HG02798 (cell line): Measurements from ENCODE around the gene NLGN4X.
A peak's percentile ranks its signal among the peaks of the same experiment; 100 is the strongest.

Experiments used
- ATAC-seq: cut with Tn5 transposase; IDR thresholded peaks from one replicate; pipeline ENCODE4 v1.9.1; 2021; ENCODE audit warnings: mild to moderate bottlenecking; ENCODE audit not compliant: unreplicated experiment, poor library complexity

NLGN4X gene

GRCh38 chrX:6228720-6229119, at the start of gene NLGN4X:
Gene NLGN4X (minus strand): TSS chrX:6228867. CDS start chrX:6151466, 77,401 bp downstream.
- ATAC-seq: no peak

- no peak for ATAC-seq
Measured at GRCh38 chrX:6266041-6266440, 37.4 kb upstream of the NLGN4X start.

DNA sequence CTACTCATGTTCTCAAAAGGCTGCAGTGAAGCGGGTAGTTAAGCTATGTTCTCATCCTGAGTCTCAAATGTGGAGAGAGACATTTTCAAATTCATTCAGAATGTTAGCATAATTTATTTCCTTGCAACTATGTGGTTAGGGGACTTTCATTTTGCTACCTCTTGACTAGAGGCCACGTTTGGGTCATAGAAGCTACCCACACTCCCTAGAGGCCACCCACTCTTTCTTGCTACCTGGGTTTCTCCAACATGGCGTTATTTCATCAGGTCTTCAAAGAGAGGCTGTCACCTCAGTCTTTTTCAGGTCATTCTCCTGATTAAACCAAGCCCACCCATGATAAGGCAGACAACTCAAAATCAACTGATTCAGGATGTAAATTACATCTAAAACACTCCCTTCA, 34.3 kb upstream of the NLGN4X start:
- no peak for ATAC-seq

GRCh38 chrX:6257025-6257424, 28.4 kb upstream of the NLGN4X start:
- ATAC-seq: no peak

DNA sequence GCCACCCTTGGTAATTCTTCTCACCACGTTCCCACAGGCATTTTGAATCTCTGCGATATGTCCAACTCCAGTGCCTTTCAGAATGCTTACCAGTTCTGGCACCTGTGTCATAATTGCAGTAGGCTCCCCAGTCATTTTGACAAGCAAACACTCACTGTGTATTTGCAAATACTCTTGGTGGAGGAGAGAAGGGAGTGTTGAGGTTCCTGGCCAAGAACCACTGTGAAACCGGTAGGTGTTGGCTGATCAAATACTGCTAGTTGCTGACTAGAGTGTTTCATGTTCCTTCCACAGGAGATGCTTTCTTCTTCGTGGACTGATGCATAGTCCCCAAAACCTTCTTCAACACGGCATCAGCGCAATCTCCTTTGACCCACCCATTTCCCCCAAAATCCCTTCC, 16.0 kb upstream of the NLGN4X start:
- no peak for ATAC-seq

- ATAC-seq: no peak
Measured at GRCh38 chrX:6238576-6238975, 9.9 kb upstream of the NLGN4X start.

DNA sequence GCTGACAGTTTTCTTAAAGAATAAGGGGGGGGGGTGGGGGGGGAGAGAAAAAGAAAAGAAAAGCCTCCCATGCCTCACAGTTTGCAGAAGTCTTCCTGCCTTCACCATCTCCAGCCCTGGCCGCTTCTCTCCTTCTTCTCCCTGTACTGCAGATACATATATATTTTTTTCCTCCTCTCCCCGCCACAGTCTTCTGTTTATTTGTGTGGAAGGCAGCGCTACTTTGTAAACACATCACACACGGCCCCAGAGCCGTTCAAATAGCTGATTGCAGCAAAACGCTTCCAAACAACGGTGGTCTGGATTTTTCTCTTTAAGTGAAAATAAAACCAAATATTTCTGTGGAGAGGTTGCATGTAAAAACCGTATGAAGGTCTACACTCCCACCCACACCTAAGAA, 732 bp downstream of the NLGN4X start:
- no peak for ATAC-seq

GRCh38 chrX:6227453-6227835, 1.2 kb downstream of the NLGN4X start:
- no peak for ATAC-seq

DNA sequence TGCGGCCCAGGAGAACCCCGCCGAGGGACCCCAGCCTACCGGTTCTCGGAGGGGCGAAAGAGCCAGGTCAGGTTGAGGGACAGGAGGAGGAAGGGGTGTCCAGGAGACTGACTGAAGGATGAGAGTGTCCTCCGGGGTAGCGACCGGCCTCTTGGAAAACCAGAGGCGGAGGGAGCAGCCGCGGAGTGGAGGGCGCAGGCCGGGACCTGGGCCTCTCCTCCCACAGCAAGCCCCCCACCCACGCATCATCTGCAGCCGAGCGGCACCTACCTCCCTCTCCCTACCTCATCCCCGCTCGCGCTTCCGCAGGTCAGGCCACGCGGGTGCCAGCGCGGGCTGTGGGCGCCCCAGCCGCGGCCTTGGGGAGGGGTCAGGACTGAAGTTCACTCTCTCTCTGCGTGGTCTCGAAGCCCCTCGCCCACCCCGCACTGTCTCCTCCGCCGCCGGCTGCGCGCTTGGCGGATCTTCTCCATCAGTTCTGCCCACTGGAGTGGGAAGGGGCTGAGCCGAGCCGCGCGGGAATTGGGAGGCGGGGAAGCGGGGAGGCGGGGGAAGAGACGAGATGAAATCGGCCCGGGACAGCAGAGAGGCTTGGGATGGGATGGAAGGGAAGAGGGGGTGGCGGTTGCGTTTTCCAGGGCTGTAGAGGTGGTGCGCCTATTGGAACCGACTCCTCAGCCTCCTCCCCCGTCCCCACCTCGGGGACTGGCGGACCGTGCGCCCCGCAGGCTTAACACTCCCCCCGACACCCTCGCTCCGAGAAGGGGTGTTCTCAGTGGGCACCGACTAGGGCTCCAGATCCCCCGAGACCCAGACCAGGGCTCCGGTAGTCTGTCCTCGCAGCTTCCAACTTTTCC, 1.8 kb downstream of the NLGN4X start:
- ATAC-seq: no peak

GRCh38 chrX:6225911-6226595, 2.6 kb downstream of the NLGN4X start:
- ATAC-seq: no peak

GRCh38 chrX:6225288-6225910, 3.3 kb downstream of the NLGN4X start:
- no peak for ATAC-seq

- ATAC-seq: no peak
Measured at GRCh38 chrX:6223516-6223915, 5.2 kb downstream of the NLGN4X start.

GRCh38 chrX:6210230-6210629, 18.4 kb downstream of the NLGN4X start:
- ATAC-seq: no peak

- peak; percentile 43 for ATAC-seq
Measured at GRCh38 chrX:6203462-6204215, 25.0 kb downstream of the NLGN4X start.

DNA sequence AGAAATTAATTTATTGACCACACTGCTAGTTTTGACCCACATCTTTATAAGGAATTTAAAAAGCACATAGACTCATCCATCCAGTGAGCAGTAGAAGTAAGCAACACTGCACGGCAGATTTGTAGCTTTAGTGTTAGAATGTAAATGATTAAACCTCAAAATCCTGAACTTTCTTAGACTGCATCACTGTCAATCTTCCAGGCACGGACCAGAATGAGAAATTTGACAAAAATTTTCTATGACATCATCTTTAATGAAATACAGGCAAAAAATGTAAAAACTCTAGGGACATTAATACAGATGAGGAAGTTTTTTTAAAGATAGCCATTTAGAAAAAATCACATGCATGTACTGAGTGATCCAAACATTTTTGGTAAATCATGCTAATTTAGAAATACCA, 29.2 kb downstream of the NLGN4X start:
- no peak for ATAC-seq

DNA sequence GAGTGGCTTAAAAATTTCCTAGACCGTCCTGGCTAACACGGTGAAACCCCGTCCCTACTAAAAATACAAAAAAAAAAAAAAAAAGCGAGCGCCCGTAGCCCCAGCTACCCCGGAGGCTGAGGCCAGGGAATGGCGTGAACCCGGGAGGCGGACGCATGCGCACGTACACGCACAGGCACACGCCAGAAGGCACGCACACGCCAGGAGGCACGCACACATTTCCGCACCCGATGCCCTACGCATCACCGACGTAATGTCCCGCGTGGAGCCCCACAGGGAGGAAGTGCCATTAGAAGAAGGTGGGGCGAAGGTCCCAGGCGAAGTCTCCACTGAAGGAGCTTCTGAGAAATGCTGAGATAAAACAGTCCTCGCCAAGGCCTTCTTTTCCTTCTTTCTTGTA, 41.4 kb downstream of the NLGN4X start:
- no peak for ATAC-seq

DNA sequence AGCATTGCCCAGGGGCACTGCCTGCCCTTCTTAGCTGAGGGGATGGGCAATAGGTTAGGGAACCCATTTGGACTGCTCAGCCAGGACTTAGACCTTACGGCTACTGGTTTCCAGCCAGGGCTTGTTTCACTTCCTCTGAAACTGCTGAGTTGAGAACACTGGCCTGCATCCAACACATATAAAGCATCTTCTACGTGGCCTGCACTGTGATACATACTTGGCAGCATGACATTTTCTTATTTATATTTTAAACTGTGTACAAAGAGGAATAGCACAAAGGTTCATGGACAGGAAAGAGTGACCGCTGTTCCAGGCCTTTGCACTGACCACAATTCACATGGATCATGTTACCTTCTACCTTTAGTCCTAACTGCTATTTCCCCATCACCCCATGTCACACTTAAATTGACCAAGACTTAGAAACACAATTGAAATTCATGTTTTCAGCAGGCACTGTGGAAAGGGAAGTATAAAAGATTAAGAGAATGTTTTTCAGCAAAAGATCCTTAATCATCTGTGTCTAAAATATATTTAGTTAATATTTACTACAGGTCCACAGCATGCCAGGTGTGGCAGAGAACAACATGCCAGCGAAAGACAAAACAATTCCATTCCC, 43.7 kb downstream of the NLGN4X start:
- peak; percentile 96 for ATAC-seq

DNA sequence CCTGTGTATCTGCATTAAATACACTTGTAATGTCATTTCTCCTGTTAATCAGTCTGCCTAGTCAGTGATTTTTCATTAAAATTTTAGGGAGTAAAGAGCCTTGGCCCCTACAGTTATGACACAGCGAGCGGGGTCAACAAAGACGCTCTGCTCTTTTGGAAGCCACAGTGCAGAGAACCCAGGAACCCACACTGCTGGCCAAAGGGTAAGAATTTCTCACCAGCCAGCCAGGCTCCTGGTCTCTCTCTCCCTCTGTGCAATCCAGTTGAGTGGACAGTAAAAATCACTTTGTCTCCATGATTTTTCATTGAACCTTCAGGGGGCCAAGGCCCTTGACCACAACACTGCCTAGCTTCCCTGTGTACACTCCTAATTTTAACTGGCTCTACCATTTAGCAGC, 52.8 kb downstream of the NLGN4X start:
- ATAC-seq: no peak

DNA sequence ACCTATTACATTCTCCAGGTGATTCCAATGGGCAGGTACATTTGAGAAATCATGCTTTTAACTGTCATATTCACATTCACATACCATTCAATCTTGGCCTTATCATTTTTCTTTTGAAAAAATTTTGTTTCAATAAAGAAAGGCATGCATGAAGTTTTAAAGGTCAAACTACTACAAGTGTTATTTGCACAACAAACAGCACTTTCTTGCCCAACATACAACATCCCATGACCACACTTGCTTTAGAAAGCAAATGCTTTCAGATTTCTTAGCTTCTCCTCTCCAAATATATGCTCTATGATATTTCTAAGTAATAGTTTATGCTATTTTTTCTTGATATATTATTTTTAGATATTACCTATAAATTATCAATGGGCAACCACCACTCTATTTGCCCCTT, 58.2 kb downstream of the NLGN4X start:
- ATAC-seq: no peak

DNA sequence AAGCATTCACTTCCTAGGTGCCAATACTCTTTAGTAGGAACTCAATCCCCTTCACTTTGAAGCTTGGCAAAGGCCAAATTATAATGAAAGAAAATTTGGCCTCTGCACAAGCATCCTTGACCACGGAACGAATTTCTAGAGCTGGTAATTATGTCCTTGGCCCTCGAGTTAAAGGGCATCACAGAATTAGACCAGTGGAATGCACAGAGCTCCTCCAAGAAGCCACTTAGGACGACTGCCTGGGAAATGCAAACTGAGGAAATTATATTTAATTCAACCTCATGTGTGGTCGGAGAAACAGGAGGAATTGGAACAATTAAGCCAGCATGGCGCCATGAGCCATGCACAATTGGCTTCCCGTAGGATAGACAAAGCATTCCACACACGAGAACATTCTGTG, 59.3 kb downstream of the NLGN4X start:
- ATAC-seq: no peak
